ENCODE measurements around the gene NKAIN4. TPM values are rescaled to one million over a fixed set of nuclear protein-coding genes. Genes with fewer than 3 reads are reported as not detected.

The NKAIN4 gene
- total RNA-seq, 4 donors from 2014 or later, result not detected

GRCh38 chr20:63220696-63221399 is 33.4 kb downstream of the NKAIN4 start:
- no peaks in the 10 kb centered on the region for H3K27me3 ChIP-seq
- no peak for TF ChIP-seq POLR2A (IDR thresholded peaks at IDR 0.05)
- TF ChIP-seq CTCF (IDR thresholded peaks at IDR 0.05), result no peak

GRCh38 chr20:63219866-63220521 is 34.3 kb downstream of the NKAIN4 start:
- Histone ChIP-seq H3K4me3 (no peak overlapping the region), H3K27ac (no peak overlapping the region), H3K27me3 (no peaks in the 10 kb centered on the region), H3K9me3 (no peaks in the 10 kb centered on the region), H3K4me1 (peaks cover 0 to 16% (median 11%) of the 10 kb centered on the region in 4 donors), H3K36me3 (no peaks in the 10 kb centered on the region)
- DNase-seq, result no peak
- no peak for TF ChIP-seq POLR2A (IDR thresholded peaks at IDR 0.05)
- no peak for TF ChIP-seq CTCF (IDR thresholded peaks at IDR 0.05)

More at GRCh38 chr20:63220696-63221399, 33.4 kb downstream of the NKAIN4 start:
- Histone ChIP-seq H3K4me1 (peaks cover 0 to 12% (median 5%) of the 10 kb centered on the region in 4 donors), H3K36me3 (no peaks in the 10 kb centered on the region), H3K4me3 (no peak overlapping the region), H3K27ac (no peak overlapping the region), H3K9me3 (no peaks in the 10 kb centered on the region)
- DNase-seq, result no peak

GRCh38 chr20:63219447-63219821 is 34.8 kb downstream of the NKAIN4 start:
- TF ChIP-seq CTCF (IDR thresholded peaks at IDR 0.05) (no peak), POLR2A (IDR thresholded peaks at IDR 0.05) (no peak)
- H3K36me3 ChIP-seq, result no peaks in the 10 kb centered on the region
- no peak overlapping the region for H3K4me3 ChIP-seq
- no peak overlapping the region for H3K27ac ChIP-seq
- DNase-seq, result no peak
- no peaks in the 10 kb centered on the region for H3K9me3 ChIP-seq
- no peaks in the 10 kb centered on the region for H3K27me3 ChIP-seq
- peaks cover 0 to 19% (median 15%) of the 10 kb centered on the region in 4 donors for H3K4me1 ChIP-seq

- H3K4me3 ChIP-seq, result no peak overlapping the region
- DNase-seq, result no peak
- no peak overlapping the region for H3K27ac ChIP-seq
- H3K9me3 ChIP-seq, result no peaks in the 10 kb centered on the region
- H3K4me1 ChIP-seq, result peaks cover 0 to 20% (median 15%) of the 10 kb centered on the region in 4 donors
- TF ChIP-seq CTCF (IDR thresholded peaks at IDR 0.05) (no peak), POLR2A (IDR thresholded peaks at IDR 0.05) (no peak)
- peaks cover 0 to 5% (median 0%) of the 10 kb centered on the region in 3 donors for H3K36me3 ChIP-seq
- no peaks in the 10 kb centered on the region for H3K27me3 ChIP-seq
These were observed 35.4 kb downstream of the NKAIN4 start for GRCh38 chr20:63218701-63219446.

- H3K4me3 ChIP-seq, result no peak overlapping the region
- TF ChIP-seq CTCF (IDR thresholded peaks at IDR 0.05), result no peak
- no peak for TF ChIP-seq POLR2A (IDR thresholded peaks at IDR 0.05)
- no peaks in the 10 kb centered on the region for H3K9me3 ChIP-seq
- no peak for DNase-seq
- no peak overlapping the region for H3K27ac ChIP-seq
- peaks cover 0 to 16% (median 0%) of the 10 kb centered on the region in 3 donors for H3K36me3 ChIP-seq
- no peaks in the 10 kb centered on the region for H3K27me3 ChIP-seq
- peaks cover 0 to 30% (median 15%) of the 10 kb centered on the region in 4 donors for H3K4me1 ChIP-seq
These were observed 36.6 kb downstream of the NKAIN4 start for GRCh38 chr20:63217706-63218105.
